ENCODE results near the gene ADAMTS13.

The ADAMTS13 gene

GRCh38 chr9:133428617-133429101 lies 6.5 kb downstream of the ADAMTS13 start:
- Histone ChIP-seq H2AFZ (ENCODE audit: low read length) (no peak overlapping the region), H3K4me2 (ENCODE audit: low read length) (no peak overlapping the region), H3K9me2 (ENCODE audit: low read depth, low read length) (no peaks in the 10 kb centered on the region), H3F3A (ENCODE audit: insufficient read depth, low read length) (no peaks in the 10 kb centered on the region), H4K20me1 (ENCODE audit: insufficient read depth, low read length) (no peaks in the 10 kb centered on the region), H3K4me3 (ENCODE audit: low read depth, low read length, poor library complexity, severe bottlenecking) (no peak overlapping the region), H3K79me2 (ENCODE audit: insufficient read depth, low read length) (no peaks in the 10 kb centered on the region), H3K27ac (ENCODE audit: low read depth, low read length, poor library complexity, severe bottlenecking) (no peak overlapping the region), H3K27me3 (ENCODE audit: insufficient read depth, low read length) (peaks cover 15% of the 10 kb centered on the region; the same call in 1 of the 2 replicates), H3K4me1 (ENCODE audit: insufficient read depth, low read length, severe bottlenecking) (no peaks in the 10 kb centered on the region), H3K9me3 (ENCODE audit: low read length) (no peaks in the 10 kb centered on the region), H3K36me3 (ENCODE audit: insufficient read depth, low read length) (no peaks in the 10 kb centered on the region), H3K9ac (ENCODE audit: low read length) (no peak overlapping the region)
- no peak for TF ChIP-seq CTCF (IDR thresholded peaks at IDR 0.05; ENCODE audit: low read length)
- TF ChIP-seq EZH2 (IDR thresholded peaks at IDR 0.05; ENCODE audit: borderline replicate concordance, low read length) = no peak

- TF ChIP-seq CTCF (IDR thresholded peaks at IDR 0.05; ENCODE audit: low read length) = no peak
- TF ChIP-seq EZH2 (IDR thresholded peaks at IDR 0.05; ENCODE audit: borderline replicate concordance, low read length) = no peak
- Histone ChIP-seq H3K27me3 (ENCODE audit: insufficient read depth, low read length) (peaks cover 15% of the 10 kb centered on the region; the same call in 1 of the 2 replicates), H3K4me2 (ENCODE audit: low read length) (no peak overlapping the region), H3K4me1 (ENCODE audit: insufficient read depth, low read length, severe bottlenecking) (no peaks in the 10 kb centered on the region), H3K4me3 (ENCODE audit: low read depth, low read length, poor library complexity, severe bottlenecking) (no peak overlapping the region), H3K9ac (ENCODE audit: low read length) (no peak overlapping the region), H3F3A (ENCODE audit: insufficient read depth, low read length) (no peaks in the 10 kb centered on the region), H3K79me2 (ENCODE audit: insufficient read depth, low read length) (no peaks in the 10 kb centered on the region), H4K20me1 (ENCODE audit: insufficient read depth, low read length) (no peaks in the 10 kb centered on the region), H3K9me3 (ENCODE audit: low read length) (no peaks in the 10 kb centered on the region), H3K36me3 (ENCODE audit: insufficient read depth, low read length) (no peaks in the 10 kb centered on the region), H3K9me2 (ENCODE audit: low read depth, low read length) (no peaks in the 10 kb centered on the region), H2AFZ (ENCODE audit: low read length) (no peak overlapping the region), H3K27ac (ENCODE audit: low read depth, low read length, poor library complexity, severe bottlenecking) (no peak overlapping the region)
These were observed 7.0 kb downstream of the ADAMTS13 start for GRCh38 chr9:133429214-133429613.

GRCh38 chr9:133429641-133430161 lies 7.5 kb downstream of the ADAMTS13 start:
- H3K9ac ChIP-seq (ENCODE audit: low read length) = no peak overlapping the region
- H2AFZ ChIP-seq (ENCODE audit: low read length) = no peak overlapping the region
- H3K27me3 ChIP-seq (ENCODE audit: insufficient read depth, low read length) = peaks cover 15% of the 10 kb centered on the region; the same call in 1 of the 2 replicates
- no peaks in the 10 kb centered on the region for H3K79me2 ChIP-seq (ENCODE audit: insufficient read depth, low read length)
- no peaks in the 10 kb centered on the region for H3K4me1 ChIP-seq (ENCODE audit: insufficient read depth, low read length, severe bottlenecking)
- H4K20me1 ChIP-seq (ENCODE audit: insufficient read depth, low read length) = no peaks in the 10 kb centered on the region
- no peak overlapping the region for H3K4me2 ChIP-seq (ENCODE audit: low read length)
- no peaks in the 10 kb centered on the region for H3K36me3 ChIP-seq (ENCODE audit: insufficient read depth, low read length)
- TF ChIP-seq CTCF (IDR thresholded peaks at IDR 0.05; ENCODE audit: low read length) = no peak
- no peak for TF ChIP-seq EZH2 (IDR thresholded peaks at IDR 0.05; ENCODE audit: borderline replicate concordance, low read length)
- H3F3A ChIP-seq (ENCODE audit: insufficient read depth, low read length) = no peaks in the 10 kb centered on the region
- H3K27ac ChIP-seq (ENCODE audit: low read depth, low read length, poor library complexity, severe bottlenecking) = no peak overlapping the region
- no peaks in the 10 kb centered on the region for H3K9me2 ChIP-seq (ENCODE audit: low read depth, low read length)
- H3K9me3 ChIP-seq (ENCODE audit: low read length) = no peaks in the 10 kb centered on the region
- no peak overlapping the region for H3K4me3 ChIP-seq (ENCODE audit: low read depth, low read length, poor library complexity, severe bottlenecking)
